ENCODE measurements around the gene AKR7A3. TPM values are rescaled to one million over a fixed set of nuclear protein-coding genes. Genes with fewer than 3 reads are reported as not detected.
A peak's percentile ranks its signal among the peaks of the same experiment; 100 is the strongest.

AKR7A3 gene
- total and polyA plus RNA-seq, 9 of the 15 experiments (the other 6 are each of a cell fraction or from before 2014, with no cell fraction given) = 0.04 to 1.5 (median 0.44) TPM; not detected in 1

- TF ChIP-seq ZBTB49 (CRISPR knock-in tag; IDR thresholded peaks at IDR 0.05; ENCODE audit: borderline replicate concordance) (no peak), KAT2B (IDR thresholded peaks at IDR 0.05; ENCODE audit: low read depth, low read length) (no peak), ETS1 (conservative IDR thresholded peaks at IDR 0.05; ENCODE audit: control insufficient read depth, low read depth, low read length) (peak; percentile 57; the same call in 1 of the 2 replicates), POLR2B (IDR thresholded peaks at IDR 0.05; ENCODE audit: low read depth, partially characterized antibody) (peak; percentile 43), ESRRA (IDR thresholded peaks at IDR 0.05; ENCODE audit: borderline replicate concordance, low read depth) (no peak)
These were observed 28.1 kb downstream of the AKR7A3 start (continued) for GRCh38 chr1:19260211-19261138.

Data from K562 (cell line).